Activated naive CD4-positive, alpha-beta T cell treated with anti-CD3 and anti-CD28 coated beads, Interleukin-2, amount 50 U/mL, for 24 hours (primary cell): ENCODE results near the gene KIF26A.
A peak's percentile ranks its signal among the peaks of the same experiment; 100 is the strongest.

Source experiments
- H3K27ac Mint-ChIP-seq: one replicate; pipeline ENCODE4 v1.8.0; 2021; ENCODE audit warnings: mild to moderate bottlenecking, mixed read lengths
- H3K27me3 Mint-ChIP-seq: one replicate; pipeline ENCODE4 v1.8.0; 2021; ENCODE audit warnings: mixed read lengths
- H3K36me3 Mint-ChIP-seq: one replicate; pipeline ENCODE4 v1.8.0; 2021; ENCODE audit warnings: mixed read lengths
- H3K4me1 Mint-ChIP-seq: one replicate; pipeline ENCODE4 v1.8.0; 2021; ENCODE audit warnings: mixed read lengths
- H3K4me3 Mint-ChIP-seq: one replicate; pipeline ENCODE4 v1.8.0; 2021; ENCODE audit warnings: mild to moderate bottlenecking, mixed read lengths
- H3K9me3 Mint-ChIP-seq: one replicate; pipeline ENCODE4 v1.8.0; 2021; ENCODE audit warnings: mixed read lengths

The KIF26A gene

GRCh38 chr14:104138098-104138717, at the start of gene KIF26A:
Gene KIF26A, plus strand, starts transcription at chr14:104138587. Its CDS starts 136 bp downstream, at chr14:104138723.
- Mint-ChIP-seq H3K27ac (no peak within 1 kb of the TSS), H3K4me1 (peaks cover 5% of the 10 kb centered on the region), H3K27me3 (peaks cover 14% of the 10 kb centered on the region), H3K9me3 (no peaks in the 10 kb centered on the region), H3K36me3 (no peaks in the 10 kb centered on the region), H3K4me3 (peak within 1 kb of the TSS; percentile 67)

GRCh38 chr14:104090071-104090748, 48.2 kb upstream of the KIF26A start:
- Mint-ChIP-seq H3K36me3 (no peaks in the 10 kb centered on the region), H3K9me3 (no peaks in the 10 kb centered on the region), H3K27me3 (no peaks in the 10 kb centered on the region), H3K4me1 (peaks cover 5% of the 10 kb centered on the region), H3K27ac (no peak overlapping the region), H3K4me3 (no peak overlapping the region)

- Mint-ChIP-seq H3K9me3 (no peaks in the 10 kb centered on the region), H3K27me3 (peaks cover 1% of the 10 kb centered on the region), H3K4me3 (no peak overlapping the region), H3K4me1 (peaks cover 5% of the 10 kb centered on the region), H3K27ac (no peak overlapping the region), H3K36me3 (no peaks in the 10 kb centered on the region)
Measured at GRCh38 chr14:104091061-104091926, 47.1 kb upstream of the KIF26A start.

GRCh38 chr14:104091927-104092771, 46.2 kb upstream of the KIF26A start:
- Mint-ChIP-seq H3K4me3 (no peak overlapping the region), H3K9me3 (no peaks in the 10 kb centered on the region), H3K4me1 (peaks cover 5% of the 10 kb centered on the region), H3K27me3 (peaks cover 1% of the 10 kb centered on the region), H3K36me3 (no peaks in the 10 kb centered on the region), H3K27ac (no peak overlapping the region)

GRCh38 chr14:104092931-104093365, 45.4 kb upstream of the KIF26A start:
- Mint-ChIP-seq H3K36me3 (no peaks in the 10 kb centered on the region), H3K27me3 (peaks cover 1% of the 10 kb centered on the region), H3K4me3 (no peak overlapping the region), H3K9me3 (no peaks in the 10 kb centered on the region), H3K4me1 (peaks cover 5% of the 10 kb centered on the region), H3K27ac (no peak overlapping the region)

- Mint-ChIP-seq H3K36me3 (no peaks in the 10 kb centered on the region), H3K4me3 (no peak overlapping the region), H3K27ac (no peak overlapping the region), H3K4me1 (peaks cover 5% of the 10 kb centered on the region), H3K27me3 (peaks cover 1% of the 10 kb centered on the region), H3K9me3 (no peaks in the 10 kb centered on the region)
Measured at GRCh38 chr14:104093366-104094055, 44.9 kb upstream of the KIF26A start.

GRCh38 chr14:104094056-104094708, 44.2 kb upstream of the KIF26A start:
- Mint-ChIP-seq H3K27ac (no peak overlapping the region), H3K4me1 (peaks cover 5% of the 10 kb centered on the region), H3K27me3 (peaks cover 1% of the 10 kb centered on the region), H3K4me3 (no peak overlapping the region), H3K9me3 (no peaks in the 10 kb centered on the region), H3K36me3 (no peaks in the 10 kb centered on the region)

- H3K9me3 Mint-ChIP-seq = no peaks in the 10 kb centered on the region
- no peak overlapping the region for H3K27ac Mint-ChIP-seq
- H3K4me3 Mint-ChIP-seq = no peak overlapping the region
- H3K4me1 Mint-ChIP-seq = peaks cover 5% of the 10 kb centered on the region
- no peaks in the 10 kb centered on the region for H3K36me3 Mint-ChIP-seq
- peaks cover 1% of the 10 kb centered on the region for H3K27me3 Mint-ChIP-seq
Measured at GRCh38 chr14:104094709-104095425, 43.5 kb upstream of the KIF26A start.

- no peaks in the 10 kb centered on the region for H3K9me3 Mint-ChIP-seq
- no peak overlapping the region for H3K4me3 Mint-ChIP-seq
- H3K4me1 Mint-ChIP-seq = peaks cover 5% of the 10 kb centered on the region
- no peaks in the 10 kb centered on the region for H3K36me3 Mint-ChIP-seq
- peak overlapping the region; percentile 62 for H3K27ac Mint-ChIP-seq
- peaks cover 1% of the 10 kb centered on the region for H3K27me3 Mint-ChIP-seq
Measured at GRCh38 chr14:104095426-104096310, 42.7 kb upstream of the KIF26A start.

GRCh38 chr14:104096318-104096717, 42.1 kb upstream of the KIF26A start:
- H3K4me1 Mint-ChIP-seq = peaks cover 5% of the 10 kb centered on the region
- peaks cover 1% of the 10 kb centered on the region for H3K27me3 Mint-ChIP-seq
- H3K27ac Mint-ChIP-seq = peak overlapping the region; percentile 62
- no peaks in the 10 kb centered on the region for H3K36me3 Mint-ChIP-seq
- H3K9me3 Mint-ChIP-seq = no peaks in the 10 kb centered on the region
- no peak overlapping the region for H3K4me3 Mint-ChIP-seq

GRCh38 chr14:104096751-104097700, 41.4 kb upstream of the KIF26A start:
- Mint-ChIP-seq H3K9me3 (no peaks in the 10 kb centered on the region), H3K36me3 (no peaks in the 10 kb centered on the region), H3K27ac (no peak overlapping the region), H3K4me3 (no peak overlapping the region), H3K4me1 (peaks cover 5% of the 10 kb centered on the region), H3K27me3 (peaks cover 1% of the 10 kb centered on the region)
